C4-2B (cell line): ENCODE results near the gene IL17RD.

Experiments used
- CTCF ChIP-seq: fragments of 450-650 bp; conservative IDR thresholded peaks from 2 replicates; pipeline ENCODE4 v1.5.1; 2017; ENCODE audit warnings: mild to moderate bottlenecking
- ZFX ChIP-seq: fragments of 450-650 bp; IDR thresholded peaks from 2 replicates; pipeline ENCODE4 v1.6.1; 2017

- no peak for TF ChIP-seq CTCF
- no peak for TF ChIP-seq ZFX
These were observed 101.2 kb downstream of the IL17RD start for GRCh38 chr3:57064001-57064400.
